ENCODE data around the gene MMS19. TPM values are rescaled to one million over a fixed set of nuclear protein-coding genes. Genes with fewer than 3 reads are reported as not detected.

Gene MMS19
- total and polyA plus RNA-seq, 10 of the 15 experiments (the other 5 are each of a cell fraction or from before 2014, with no cell fraction given) = 40.2 to 112 (median 69.0) TPM

DNA sequence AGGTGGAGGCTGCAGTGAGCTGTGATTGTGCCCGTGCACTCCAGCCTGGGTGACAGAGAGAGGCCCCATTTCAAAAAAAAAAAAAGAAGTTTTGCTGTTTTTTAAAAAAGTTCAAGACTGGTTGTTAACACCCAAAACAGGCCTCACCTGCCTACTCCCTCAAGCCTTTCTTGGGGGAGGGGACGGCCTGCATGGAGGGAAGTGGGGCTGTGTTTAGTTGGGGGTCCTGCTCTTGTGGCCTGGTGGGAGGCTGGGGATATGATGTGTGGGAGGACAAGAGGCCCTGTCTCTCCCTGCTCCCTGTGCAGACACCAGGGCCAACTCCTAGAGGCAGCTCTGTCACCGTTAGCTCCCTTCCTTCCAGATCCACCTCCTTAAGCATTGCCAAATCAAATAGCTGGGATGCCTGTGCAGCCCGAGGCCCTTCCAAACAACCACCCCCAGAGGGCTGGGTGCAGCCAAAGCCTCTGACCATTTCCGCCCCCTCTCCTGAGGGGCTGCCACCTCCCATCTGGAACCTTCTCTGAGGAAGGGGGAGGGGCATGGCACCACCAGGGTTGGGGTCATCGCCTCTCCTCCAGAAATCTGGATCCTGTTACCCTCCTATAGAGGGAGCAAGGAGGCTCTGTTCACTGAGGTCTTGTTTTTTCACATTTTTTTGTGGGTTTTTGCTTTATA is 41.4 kb upstream of the MMS19 start:
- Histone ChIP-seq H3K4me3 (no peak overlapping the region), H3K27me3 (replicated peaks in 1 of 2; ENCODE audit: control insufficient read depth in 2 of 2, insufficient read depth in 2 of 2, low read length in 1 of 2) (no peaks in the 10 kb centered on the region; a peak in 1 of 4 replicates), H3K79me2 (ENCODE audit: control insufficient read depth, insufficient read depth, low read length) (no peaks in the 10 kb centered on the region), H3K4me1 (ENCODE audit: control insufficient read depth, insufficient read depth, low read length) (no peaks in the 10 kb centered on the region), H3K36me3 (ENCODE audit: control insufficient read depth in 2 of 2, insufficient read depth in 2 of 2, low read length in 1 of 2) (no peaks in the 10 kb centered on the region), H3K9ac (ENCODE audit: control insufficient read depth, insufficient read depth, low read length) (no peak overlapping the region), H3K4me2 (ENCODE audit: control insufficient read depth, insufficient read depth) (no peak overlapping the region), H3K9me3 (replicated peaks; ENCODE audit: control insufficient read depth, insufficient read depth, low read length) (no peaks in the 10 kb centered on the region), H2AFZ (ENCODE audit: control insufficient read depth, low read depth, low read length) (no peak overlapping the region), H4K20me1 (ENCODE audit: control insufficient read depth, insufficient read depth) (no peaks in the 10 kb centered on the region), H3K27ac (ENCODE audit: control insufficient read depth, insufficient read depth) (no peak overlapping the region)
- no TSS peak for BruUV-seq (replicated peaks)
- POLR2A ChIA-PET = interaction anchor here (0.5 kb wide), 1 partner anchor 115 kb away, joined by 6 read pairs; no protein-coding TSS in a partner anchor
- intact Hi-C loops (cut with micrococcal nuclease; ENCODE audit: unreplicated experiment) (no loop called here), in situ Hi-C loops (cut with MboI) (no loop called here)
- no peak for DNase-seq (ENCODE audit: low read depth, low spot score)
- no peak for FAIRE-seq
- CTCF ChIA-PET = interaction anchor here (1.6 to 2.7 kb wide), 3 partner anchors 13 to 33 kb away, joined by 3 to 18 read pairs (median 3); partner anchors contain the start of gene ANKRD2
- SMC1A ChIA-PET (ENCODE audit: uncharacterized antibody, unreplicated experiment) = no interaction called here
- RAD21 ChIA-PET (ENCODE audit: unreplicated experiment) = no interaction called here
- ATAC-seq = no peak
- WGBS (ENCODE audit: insufficient coverage, insufficient replicate concordance, low lambda C conversion rate, missing lambda C conversion rate) = 58% methylated on average over 6 of the region's 6 CpGs
- no peak for TF ChIP-seq RAD51 (IDR thresholded peaks at IDR 0.05)
- TF ChIP-seq SRF (IDR thresholded peaks at IDR 0.05; ENCODE audit: low read depth in 2 of 2, low read length in 2 of 2) = no peak
- TF ChIP-seq, protein P1, sequence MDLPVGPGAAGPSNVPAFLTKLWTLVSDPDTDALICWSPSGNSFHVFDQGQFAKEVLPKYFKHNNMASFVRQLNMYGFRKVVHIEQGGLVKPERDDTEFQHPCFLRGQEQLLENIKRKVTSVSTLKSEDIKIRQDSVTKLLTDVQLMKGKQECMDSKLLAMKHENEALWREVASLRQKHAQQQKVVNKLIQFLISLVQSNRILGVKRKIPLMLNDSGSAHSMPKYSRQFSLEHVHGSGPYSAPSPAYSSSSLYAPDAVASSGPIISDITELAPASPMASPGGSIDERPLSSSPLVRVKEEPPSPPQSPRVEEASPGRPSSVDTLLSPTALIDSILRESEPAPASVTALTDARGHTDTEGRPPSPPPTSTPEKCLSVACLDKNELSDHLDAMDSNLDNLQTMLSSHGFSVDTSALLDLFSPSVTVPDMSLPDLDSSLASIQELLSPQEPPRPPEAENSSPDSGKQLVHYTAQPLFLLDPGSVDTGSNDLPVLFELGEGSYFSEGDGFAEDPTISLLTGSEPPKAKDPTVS (IDR thresholded peaks at IDR 0.05; ENCODE audit: low read depth, low read length) = no peak
- TF ChIP-seq CREM (IDR thresholded peaks at IDR 0.05; ENCODE audit: low read depth) = no peak
- TF ChIP-seq RUNX3 (IDR thresholded peaks at IDR 0.05; ENCODE audit: low read length) = no peak
- TF ChIP-seq, protein P2, sequence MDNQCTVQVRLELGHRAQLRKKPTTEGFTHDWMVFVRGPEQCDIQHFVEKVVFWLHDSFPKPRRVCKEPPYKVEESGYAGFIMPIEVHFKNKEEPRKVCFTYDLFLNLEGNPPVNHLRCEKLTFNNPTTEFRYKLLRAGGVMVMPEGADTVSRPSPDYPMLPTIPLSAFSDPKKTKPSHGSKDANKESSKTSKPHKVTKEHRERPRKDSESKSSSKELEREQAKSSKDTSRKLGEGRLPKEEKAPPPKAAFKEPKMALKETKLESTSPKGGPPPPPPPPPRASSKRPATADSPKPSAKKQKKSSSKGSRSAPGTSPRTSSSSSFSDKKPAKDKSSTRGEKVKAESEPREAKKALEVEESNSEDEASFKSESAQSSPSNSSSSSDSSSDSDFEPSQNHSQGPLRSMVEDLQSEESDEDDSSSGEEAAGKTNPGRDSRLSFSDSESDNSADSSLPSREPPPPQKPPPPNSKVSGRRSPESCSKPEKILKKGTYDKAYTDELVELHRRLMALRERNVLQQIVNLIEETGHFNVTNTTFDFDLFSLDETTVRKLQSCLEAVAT (IDR thresholded peaks at IDR 0.05) = no peak
- TF ChIP-seq, protein P3, sequence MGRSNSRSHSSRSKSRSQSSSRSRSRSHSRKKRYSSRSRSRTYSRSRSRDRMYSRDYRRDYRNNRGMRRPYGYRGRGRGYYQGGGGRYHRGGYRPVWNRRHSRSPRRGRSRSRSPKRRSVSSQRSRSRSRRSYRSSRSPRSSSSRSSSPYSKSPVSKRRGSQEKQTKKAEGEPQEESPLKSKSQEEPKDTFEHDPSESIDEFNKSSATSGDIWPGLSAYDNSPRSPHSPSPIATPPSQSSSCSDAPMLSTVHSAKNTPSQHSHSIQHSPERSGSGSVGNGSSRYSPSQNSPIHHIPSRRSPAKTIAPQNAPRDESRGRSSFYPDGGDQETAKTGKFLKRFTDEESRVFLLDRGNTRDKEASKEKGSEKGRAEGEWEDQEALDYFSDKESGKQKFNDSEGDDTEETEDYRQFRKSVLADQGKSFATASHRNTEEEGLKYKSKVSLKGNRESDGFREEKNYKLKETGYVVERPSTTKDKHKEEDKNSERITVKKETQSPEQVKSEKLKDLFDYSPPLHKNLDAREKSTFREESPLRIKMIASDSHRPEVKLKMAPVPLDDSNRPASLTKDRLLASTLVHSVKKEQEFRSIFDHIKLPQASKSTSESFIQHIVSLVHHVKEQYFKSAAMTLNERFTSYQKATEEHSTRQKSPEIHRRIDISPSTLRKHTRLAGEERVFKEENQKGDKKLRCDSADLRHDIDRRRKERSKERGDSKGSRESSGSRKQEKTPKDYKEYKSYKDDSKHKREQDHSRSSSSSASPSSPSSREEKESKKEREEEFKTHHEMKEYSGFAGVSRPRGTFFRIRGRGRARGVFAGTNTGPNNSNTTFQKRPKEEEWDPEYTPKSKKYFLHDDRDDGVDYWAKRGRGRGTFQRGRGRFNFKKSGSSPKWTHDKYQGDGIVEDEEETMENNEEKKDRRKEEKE (IDR thresholded peaks at IDR 0.05) = no peak
- TF ChIP-seq WRNIP1 (IDR thresholded peaks at IDR 0.05; ENCODE audit: borderline replicate concordance, low read depth, low read length) = no peak
- TF ChIP-seq BCL11A (IDR thresholded peaks at IDR 0.05; ENCODE audit: low read depth, low read length) = no peak
- TF ChIP-seq SUPT20H (IDR thresholded peaks at IDR 0.05; ENCODE audit: borderline replicate concordance, control insufficient read depth, low read depth, low read length) = no peak
- TF ChIP-seq, protein P4, sequence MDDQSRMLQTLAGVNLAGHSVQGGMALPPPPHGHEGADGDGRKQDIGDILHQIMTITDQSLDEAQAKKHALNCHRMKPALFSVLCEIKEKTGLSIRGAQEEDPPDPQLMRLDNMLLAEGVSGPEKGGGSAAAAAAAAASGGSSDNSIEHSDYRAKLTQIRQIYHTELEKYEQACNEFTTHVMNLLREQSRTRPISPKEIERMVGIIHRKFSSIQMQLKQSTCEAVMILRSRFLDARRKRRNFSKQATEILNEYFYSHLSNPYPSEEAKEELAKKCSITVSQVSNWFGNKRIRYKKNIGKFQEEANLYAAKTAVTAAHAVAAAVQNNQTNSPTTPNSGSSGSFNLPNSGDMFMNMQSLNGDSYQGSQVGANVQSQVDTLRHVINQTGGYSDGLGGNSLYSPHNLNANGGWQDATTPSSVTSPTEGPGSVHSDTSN (IDR thresholded peaks at IDR 0.05; ENCODE audit: insufficient replicate concordance, low read depth, low read length) = no peak
- no peak for TF ChIP-seq MYC (IDR thresholded peaks at IDR 0.05; ENCODE audit: insufficient read depth, insufficient read length, insufficient replicate concordance, low read length, severe bottlenecking)
- no peak for TF ChIP-seq NFYB (IDR thresholded peaks at IDR 0.05; ENCODE audit: insufficient read depth, low read depth, low read length)
- TF ChIP-seq FOS (IDR thresholded peaks at IDR 0.05; ENCODE audit: borderline replicate concordance, extremely low read depth, insufficient read length) = no peak
- no peak for TF ChIP-seq CEBPB (IDR thresholded peaks at IDR 0.05; ENCODE audit: borderline replicate concordance in 1 of 2, low read depth in 2 of 2, low read length in 2 of 2)
- TF ChIP-seq BHLHE40 (IDR thresholded peaks at IDR 0.05; ENCODE audit: borderline replicate concordance in 1 of 2, low read depth in 2 of 2, low read length in 1 of 2) = no peak
